Activated naive CD4-positive, alpha-beta T cell treated with anti-CD3 and anti-CD28 coated beads for 36 hours (primary cell): ENCODE data around the gene ESR2. TPM values are rescaled to one million over a fixed set of nuclear protein-coding genes. Genes with fewer than 3 reads are reported as not detected.

Source experiments
- CTCF ChIA-PET: fragments of 350-600 bp; sonication (Branson Sonifier 250); formaldehyde crosslinking; loops from one replicate; lab custom pipeline; 2021; ENCODE audit warnings: antibody characterized with exemption; lab: Charles Lee
- DNase-seq: peaks from one replicate; pipeline ENCODE4 v3.0.0-alpha.2; 2020
- H3K27ac Mint-ChIP-seq: one replicate; pipeline ENCODE4 v1.8.0; 2021; ENCODE audit warnings: mild to moderate bottlenecking, mixed read lengths
- H3K27me3 Mint-ChIP-seq: one replicate; pipeline ENCODE4 v1.8.0; 2021; ENCODE audit warnings: low read depth, mixed read lengths
- H3K36me3 Mint-ChIP-seq: one replicate; pipeline ENCODE4 v1.8.0; 2021; ENCODE audit warnings: low read depth, mixed read lengths
- H3K4me1 Mint-ChIP-seq: one replicate; pipeline ENCODE4 v1.8.0; 2021; ENCODE audit warnings: low read depth, mixed read lengths
- H3K4me3 Mint-ChIP-seq: one replicate; pipeline ENCODE4 v1.8.0; 2021; ENCODE audit warnings: mild to moderate bottlenecking, moderate library complexity, mixed read lengths
- H3K9me3 Mint-ChIP-seq: one replicate; pipeline ENCODE4 v1.8.0; 2021; ENCODE audit warnings: mixed read lengths
- intact Hi-C: fragments of 100-400 bp; cut with micrococcal nuclease; formaldehyde crosslinking; loops from one replicate; pipeline ENCODE4 v1.15.1; 2023
- total RNA-seq, 2 experiments: library from RNA; stranded (reverse); gene quantifications; one replicate each; pipeline ENCODE4 v1.2.3, GENCODE V29; 2021

The ESR2 gene
- total RNA-seq, 2 experiments from 2014 or later, result 0.27 to 0.43 TPM

GRCh38 chr14:64298773-64299172 is 4.6 kb upstream of the ESR2 start:
- Mint-ChIP-seq H3K36me3 (no peaks in the 10 kb centered on the region), H3K27me3 (peaks cover 12% of the 10 kb centered on the region), H3K9me3 (no peaks in the 10 kb centered on the region), H3K4me1 (peaks cover 27% of the 10 kb centered on the region), H3K27ac (no peak overlapping the region), H3K4me3 (no peak overlapping the region)
- CTCF ChIA-PET, result interaction anchor here (0.6 to 0.8 kb wide), 2 partner anchors 103 to 162 kb away, joined by 3 read pairs; no protein-coding TSS in a partner anchor
- DNase-seq, result no peak
- intact Hi-C loops, result loop anchor here (5.0 to 10.0 kb wide), 2 partner anchors 824 to 911 kb away; no protein-coding TSS in a partner anchor

- no peak overlapping the region for H3K27ac Mint-ChIP-seq
- H3K9me3 Mint-ChIP-seq, result no peaks in the 10 kb centered on the region
- no peaks in the 10 kb centered on the region for H3K36me3 Mint-ChIP-seq
- H3K27me3 Mint-ChIP-seq, result peaks cover 22% of the 10 kb centered on the region
- H3K4me1 Mint-ChIP-seq, result peaks cover 39% of the 10 kb centered on the region
- intact Hi-C loops, result loop anchor here (5.0 to 10.0 kb wide), 2 partner anchors 822 to 909 kb away; no protein-coding TSS in a partner anchor
- no peak for DNase-seq
- CTCF ChIA-PET, result interaction anchor here (2.5 kb wide), 1 partner anchor 497 kb away, joined by 24 read pairs; no protein-coding TSS in a partner anchor
- H3K4me3 Mint-ChIP-seq, result no peak overlapping the region
Measured at GRCh38 chr14:64296561-64296960, 2.4 kb upstream of the ESR2 start.

GRCh38 chr14:64294672-64295413 is 672 bp upstream of the ESR2 start:
- no peak overlapping the region for H3K27ac Mint-ChIP-seq
- peak; percentile 91 for DNase-seq
- peaks cover 18% of the 10 kb centered on the region for H3K27me3 Mint-ChIP-seq
- peaks cover 39% of the 10 kb centered on the region for H3K4me1 Mint-ChIP-seq
- peak overlapping the region; percentile 68 for H3K4me3 Mint-ChIP-seq
- CTCF ChIA-PET, result interaction anchor here (0.6 to 2.8 kb wide), 16 partner anchors 9 to 538 kb away, joined by 3 to 26 read pairs (median 4); no protein-coding TSS in a partner anchor
- no peaks in the 10 kb centered on the region for H3K9me3 Mint-ChIP-seq
- no peaks in the 10 kb centered on the region for H3K36me3 Mint-ChIP-seq
- intact Hi-C loops, result loop anchor here (1.0 to 10.0 kb wide), 10 partner anchors 136 to 908 kb away; partner anchors contain the start of gene SYNE2

- Mint-ChIP-seq H3K27me3 (peaks cover 13% of the 10 kb centered on the region), H3K27ac (no peak overlapping the region), H3K9me3 (no peaks in the 10 kb centered on the region), H3K4me1 (peaks cover 39% of the 10 kb centered on the region), H3K36me3 (no peaks in the 10 kb centered on the region), H3K4me3 (no peak overlapping the region)
- CTCF ChIA-PET, result no interaction called here
- peak; percentile 17 for DNase-seq
- intact Hi-C loops, result loop anchor here (1.0 to 10.0 kb wide), 3 partner anchors 10 to 817 kb away; no protein-coding TSS in a partner anchor
Measured at GRCh38 chr14:64292197-64292596, 2.0 kb downstream of the ESR2 start.

GRCh38 chr14:64289571-64289970 is 4.6 kb downstream of the ESR2 start:
- Mint-ChIP-seq H3K27me3 (peaks cover 11% of the 10 kb centered on the region), H3K9me3 (no peaks in the 10 kb centered on the region), H3K4me3 (no peak overlapping the region), H3K4me1 (peaks cover 21% of the 10 kb centered on the region), H3K27ac (no peak overlapping the region), H3K36me3 (no peaks in the 10 kb centered on the region)
- CTCF ChIA-PET, result interaction anchor here (1.3 kb wide), 1 partner anchor 15 kb away, joined by 3 read pairs; no protein-coding TSS in a partner anchor
- intact Hi-C loops, result no loop called here
- DNase-seq, result no peak

GRCh38 chr14:64281805-64282204 is 12.4 kb downstream of the ESR2 start:
- Mint-ChIP-seq H3K4me1 (peaks cover 19% of the 10 kb centered on the region), H3K9me3 (no peaks in the 10 kb centered on the region), H3K36me3 (no peaks in the 10 kb centered on the region), H3K27ac (peak overlapping the region; percentile 48), H3K27me3 (no peaks in the 10 kb centered on the region), H3K4me3 (no peak overlapping the region)
- CTCF ChIA-PET, result interaction anchor here (0.7 kb wide), 1 partner anchor 48 kb away, joined by 3 read pairs; no protein-coding TSS in a partner anchor
- intact Hi-C loops, result loop anchor here (1.0 kb wide), 1 partner anchor 10 kb away; no protein-coding TSS in a partner anchor
- no peak for DNase-seq

- H3K27me3 Mint-ChIP-seq, result no peaks in the 10 kb centered on the region
- CTCF ChIA-PET, result interaction anchor here (0.7 kb wide), 1 partner anchor 18 kb away, joined by 4 read pairs; no protein-coding TSS in a partner anchor
- DNase-seq, result peak; percentile 31
- H3K9me3 Mint-ChIP-seq, result no peaks in the 10 kb centered on the region
- H3K36me3 Mint-ChIP-seq, result no peaks in the 10 kb centered on the region
- H3K4me1 Mint-ChIP-seq, result peaks cover 19% of the 10 kb centered on the region
- intact Hi-C loops, result no loop called here
- no peak overlapping the region for H3K27ac Mint-ChIP-seq
- H3K4me3 Mint-ChIP-seq, result no peak overlapping the region
Measured at GRCh38 chr14:64279704-64280668, 14.2 kb downstream of the ESR2 start.

GRCh38 chr14:64278458-64278857 is 15.7 kb downstream of the ESR2 start:
- no peak overlapping the region for H3K27ac Mint-ChIP-seq
- peaks cover 19% of the 10 kb centered on the region for H3K4me1 Mint-ChIP-seq
- no peaks in the 10 kb centered on the region for H3K9me3 Mint-ChIP-seq
- intact Hi-C loops, result no loop called here
- CTCF ChIA-PET, result interaction anchor here (0.6 kb wide), 1 partner anchor 97 kb away, joined by 3 read pairs; no protein-coding TSS in a partner anchor
- DNase-seq, result no peak
- no peaks in the 10 kb centered on the region for H3K36me3 Mint-ChIP-seq
- no peaks in the 10 kb centered on the region for H3K27me3 Mint-ChIP-seq
- no peak overlapping the region for H3K4me3 Mint-ChIP-seq

- no peak overlapping the region for H3K4me3 Mint-ChIP-seq
- H3K4me1 Mint-ChIP-seq, result no peaks in the 10 kb centered on the region
- no peak overlapping the region for H3K27ac Mint-ChIP-seq
- CTCF ChIA-PET, result interaction anchor here (0.6 to 0.7 kb wide), 2 partner anchors 31 to 374 kb away, joined by 3 read pairs; no protein-coding TSS in a partner anchor
- H3K27me3 Mint-ChIP-seq, result no peaks in the 10 kb centered on the region
- no peaks in the 10 kb centered on the region for H3K36me3 Mint-ChIP-seq
- no peaks in the 10 kb centered on the region for H3K9me3 Mint-ChIP-seq
- DNase-seq, result no peak
- intact Hi-C loops, result no loop called here
Measured at GRCh38 chr14:64272019-64272418, 22.2 kb downstream of the ESR2 start.

- intact Hi-C loops, result no loop called here
- Mint-ChIP-seq H3K27me3 (no peaks in the 10 kb centered on the region), H3K27ac (no peak overlapping the region), H3K9me3 (no peaks in the 10 kb centered on the region), H3K36me3 (no peaks in the 10 kb centered on the region), H3K4me1 (peaks cover 12% of the 10 kb centered on the region), H3K4me3 (no peak overlapping the region)
- no peak for DNase-seq
- CTCF ChIA-PET, result interaction anchor here (0.8 kb wide), 1 partner anchor 37 kb away, joined by 3 read pairs; no protein-coding TSS in a partner anchor
Measured at GRCh38 chr14:64266239-64266638, 27.9 kb downstream of the ESR2 start.

- no peaks in the 10 kb centered on the region for H3K9me3 Mint-ChIP-seq
- H3K36me3 Mint-ChIP-seq, result no peaks in the 10 kb centered on the region
- H3K27ac Mint-ChIP-seq, result no peak overlapping the region
- no peak for DNase-seq
- CTCF ChIA-PET, result interaction anchor here (0.6 to 1.1 kb wide), 3 partner anchors 38 to 357 kb away, joined by 3 read pairs; no protein-coding TSS in a partner anchor
- no peak overlapping the region for H3K4me3 Mint-ChIP-seq
- peaks cover 12% of the 10 kb centered on the region for H3K4me1 Mint-ChIP-seq
- H3K27me3 Mint-ChIP-seq, result no peaks in the 10 kb centered on the region
- intact Hi-C loops, result no loop called here
Measured at GRCh38 chr14:64265222-64265621, 28.9 kb downstream of the ESR2 start.
